ENCODE data around the gene LZTR1.
"Not testable (repeated sequence)": the region's sequence is repeated elsewhere in the genome, so short reads cannot be mapped to it uniquely, and the experiment has no call there.

Gene LZTR1

GRCh38 chr22:20997536-20998257, 15.6 kb downstream of the LZTR1 start:
- no peak for DNase-seq

DNA sequence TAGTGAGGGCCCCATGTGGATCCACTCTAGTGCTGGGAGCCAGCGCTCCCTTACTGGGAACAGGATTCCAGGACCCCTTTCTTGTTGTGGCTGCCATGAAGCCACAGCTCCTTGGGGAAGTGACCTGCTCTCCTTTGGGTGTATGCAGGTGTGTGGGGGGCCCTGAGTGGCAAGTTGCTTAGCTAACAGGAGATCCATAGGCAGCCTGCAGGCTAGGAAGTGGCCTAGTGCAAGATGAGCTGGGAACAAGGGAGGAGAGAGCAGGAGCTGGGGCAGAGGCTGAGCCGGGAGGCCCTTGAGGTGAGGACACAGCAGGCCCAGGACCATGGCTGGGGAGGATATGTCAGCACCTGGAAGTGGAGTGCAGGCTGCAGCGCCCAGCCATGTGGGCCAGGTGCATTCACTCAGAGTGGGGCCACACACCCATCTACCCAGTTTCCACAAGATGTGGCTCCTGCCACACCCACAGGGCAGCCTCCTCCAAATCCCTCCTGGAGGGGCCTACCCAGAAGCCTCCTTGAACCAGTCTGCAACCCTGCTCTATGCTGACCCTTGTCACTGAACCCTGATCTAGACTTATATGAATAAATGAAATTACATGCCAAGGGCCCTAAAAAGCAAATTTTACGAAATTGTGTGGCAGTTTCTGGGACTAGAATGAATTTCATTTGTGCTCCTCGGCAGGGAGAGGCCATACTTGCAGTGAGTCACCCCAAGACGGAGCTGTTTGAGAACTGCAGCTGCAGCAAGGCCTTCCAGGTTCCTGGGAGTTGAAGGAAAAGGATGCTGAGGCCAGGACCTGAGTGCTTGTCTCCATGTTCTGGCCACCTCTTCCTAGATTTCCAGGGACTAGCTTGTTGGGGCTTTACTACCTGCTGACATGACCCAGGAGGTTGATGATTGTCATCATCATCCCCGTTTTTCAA, 16.6 kb downstream of the LZTR1 start:
- no peak for DNase-seq

GRCh38 chr22:20999350-21000206, 17.5 kb downstream of the LZTR1 start:
- no peak for DNase-seq

GRCh38 chr22:21000207-21000986, 18.3 kb downstream of the LZTR1 start:
- peak; percentile 8 for DNase-seq

- DNase-seq: no peak
Observed at GRCh38 chr22:21000987-21001600, 19.0 kb downstream of the LZTR1 start.

- DNase-seq: peak; percentile 95
Observed at GRCh38 chr22:21001601-21002325, 19.7 kb downstream of the LZTR1 start, which contains the start of gene THAP7. Gene THAP7 (minus strand): TSS chr22:21002118. CDS start chr22:21001911, 207 bp downstream.

DNA sequence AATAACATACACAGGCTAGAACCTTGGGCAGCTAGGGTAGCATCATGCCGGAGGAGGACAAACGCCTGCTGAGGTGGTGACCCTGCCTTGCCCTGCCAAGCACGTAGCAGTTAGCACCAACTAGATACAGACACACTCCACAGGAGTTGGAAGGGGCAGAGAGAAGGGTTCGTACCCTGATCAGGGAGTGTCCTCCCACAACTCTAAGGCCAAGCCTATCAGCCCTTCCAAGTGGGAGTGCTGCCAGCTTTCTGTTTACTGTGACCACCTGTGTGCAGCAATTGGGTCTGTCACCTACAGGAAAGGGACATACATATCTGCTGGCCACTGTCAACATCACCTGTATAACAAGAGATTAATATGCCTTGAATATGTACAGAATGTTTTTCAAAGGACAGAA, 21.7 kb downstream of the LZTR1 start:
- DNase-seq: no peak

GRCh38 chr22:21009208-21009607, 27.1 kb downstream of the LZTR1 start:
- DNase-seq: not testable (repeated sequence)

GRCh38 chr22:21009638-21010425, 27.7 kb downstream of the LZTR1 start:
- DNase-seq: peak; percentile 49

- no peak for DNase-seq
Observed at GRCh38 chr22:21010426-21011113, 28.5 kb downstream of the LZTR1 start.

- DNase-seq: no peak
Observed at GRCh38 chr22:21012446-21013407, 30.6 kb downstream of the LZTR1 start.

- no peak for DNase-seq
Observed at GRCh38 chr22:21013657-21014201, 31.6 kb downstream of the LZTR1 start.

DNA sequence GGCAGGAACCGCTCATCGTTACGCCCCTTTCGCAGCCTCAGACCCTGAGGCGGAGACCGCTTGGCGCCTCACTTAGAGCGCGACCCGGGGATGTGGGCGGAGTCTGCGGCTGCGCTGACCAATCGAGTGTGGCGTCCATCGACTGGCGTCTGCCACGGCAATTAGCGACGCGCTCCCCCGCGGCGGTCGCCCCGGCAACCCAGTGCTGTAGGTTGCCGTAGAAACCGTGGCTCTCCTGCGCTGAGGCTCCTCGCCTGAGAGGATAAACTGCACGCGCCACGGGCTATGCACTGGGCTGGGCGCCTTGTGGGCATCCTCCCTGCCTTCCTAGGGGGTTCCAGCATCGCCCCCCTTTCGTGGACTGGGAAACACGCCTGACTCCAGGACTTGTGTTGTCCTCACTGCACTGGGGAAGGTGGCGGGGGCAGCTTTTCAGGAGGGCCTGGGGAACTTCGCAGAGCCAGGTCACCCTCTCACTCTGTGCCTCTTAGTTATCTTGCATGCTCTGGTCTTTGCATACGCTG, 32.2 kb downstream of the LZTR1 start:
- peak; percentile 94 for DNase-seq

- peak; percentile 65 for DNase-seq
Observed at GRCh38 chr22:21014726-21015465, 32.8 kb downstream of the LZTR1 start, which contains the start of gene P2RX6. Gene P2RX6 (plus strand): TSS chr22:21015165. CDS start chr22:21015175, 10 bp downstream.

- no peak for DNase-seq
Observed at GRCh38 chr22:21015466-21016006, 33.4 kb downstream of the LZTR1 start.

GRCh38 chr22:21016644-21017420, 34.7 kb downstream of the LZTR1 start:
- DNase-seq: no peak

Data from fibroblast of skin of right biceps (primary cell).